Mammary epithelial cell (primary cell): ENCODE measurements around the gene TJP1.

Experiments
- EZH2 ChIP-seq: IDR thresholded peaks from 2 replicates; pipeline ENCODE4 v1.6.1; 2012; ENCODE audit warnings: low read length, inconsistent platforms, borderline replicate concordance
- TF ChIP-seq, protein P1 (sequence below), 2 donors: IDR thresholded peaks in 1 of 2; conservative IDR thresholded peaks in 1 of 2; 2 replicates each; pipeline ENCODE4 v1.5.1; 2011 to 2012; ENCODE audit warnings: inconsistent platforms in 2 of 2, low read length in 2 of 2, mild to moderate bottlenecking in 2 of 2, control low read depth in 1 of 2, low read depth in 1 of 2; ENCODE audit not compliant: insufficient read depth in 1 of 2; ENCODE audit errors: extremely low read depth in 1 of 2

DNA sequence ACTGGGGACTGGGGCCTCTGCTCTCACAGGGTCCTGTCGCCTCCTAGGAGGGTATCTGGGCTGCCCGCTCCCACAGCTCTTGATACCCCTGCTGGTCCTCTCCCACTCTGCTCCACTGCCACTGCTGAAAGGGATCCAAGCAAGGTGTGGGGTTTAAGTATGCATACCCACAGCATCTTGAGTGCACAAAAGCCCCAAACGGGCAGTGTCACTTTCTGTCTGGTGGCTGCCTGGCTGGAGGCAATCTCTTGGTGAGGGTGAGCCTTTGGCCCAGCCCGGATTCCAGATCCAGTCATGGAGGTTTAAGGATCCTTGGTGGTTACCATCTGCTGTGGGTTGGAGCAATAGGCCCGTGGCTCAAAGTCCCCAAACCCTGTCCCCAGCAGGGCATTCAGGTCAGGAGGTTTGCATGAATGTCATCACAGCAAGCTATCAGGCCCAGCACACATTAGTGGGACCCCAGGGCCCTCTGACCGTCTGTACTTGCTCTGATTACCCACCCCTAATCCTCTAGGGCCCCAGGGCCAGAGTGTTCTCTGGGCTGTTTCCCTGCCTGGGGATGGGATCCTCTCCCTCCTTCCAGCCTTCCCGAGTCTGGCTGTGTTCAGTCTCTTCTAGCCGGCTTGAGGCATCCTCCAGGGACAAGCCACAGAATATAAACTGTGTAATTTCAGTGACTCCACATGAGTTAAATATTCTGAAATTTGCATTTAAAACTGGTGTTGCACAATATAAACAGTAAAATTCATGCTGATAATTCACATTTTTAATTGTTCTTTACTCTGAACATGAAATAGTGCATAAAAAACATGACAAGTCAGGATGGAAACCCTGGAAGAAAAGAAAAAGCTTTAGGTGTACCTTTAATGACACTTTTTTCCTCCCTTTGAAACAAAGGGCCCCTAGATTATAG is 4.9 kb upstream of the TJP1 start:
- TF ChIP-seq, protein P1, sequence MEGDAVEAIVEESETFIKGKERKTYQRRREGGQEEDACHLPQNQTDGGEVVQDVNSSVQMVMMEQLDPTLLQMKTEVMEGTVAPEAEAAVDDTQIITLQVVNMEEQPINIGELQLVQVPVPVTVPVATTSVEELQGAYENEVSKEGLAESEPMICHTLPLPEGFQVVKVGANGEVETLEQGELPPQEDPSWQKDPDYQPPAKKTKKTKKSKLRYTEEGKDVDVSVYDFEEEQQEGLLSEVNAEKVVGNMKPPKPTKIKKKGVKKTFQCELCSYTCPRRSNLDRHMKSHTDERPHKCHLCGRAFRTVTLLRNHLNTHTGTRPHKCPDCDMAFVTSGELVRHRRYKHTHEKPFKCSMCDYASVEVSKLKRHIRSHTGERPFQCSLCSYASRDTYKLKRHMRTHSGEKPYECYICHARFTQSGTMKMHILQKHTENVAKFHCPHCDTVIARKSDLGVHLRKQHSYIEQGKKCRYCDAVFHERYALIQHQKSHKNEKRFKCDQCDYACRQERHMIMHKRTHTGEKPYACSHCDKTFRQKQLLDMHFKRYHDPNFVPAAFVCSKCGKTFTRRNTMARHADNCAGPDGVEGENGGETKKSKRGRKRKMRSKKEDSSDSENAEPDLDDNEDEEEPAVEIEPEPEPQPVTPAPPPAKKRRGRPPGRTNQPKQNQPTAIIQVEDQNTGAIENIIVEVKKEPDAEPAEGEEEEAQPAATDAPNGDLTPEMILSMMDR (conservative IDR thresholded peaks at IDR 0.05 in 1 of 2, IDR thresholded peaks at IDR 0.05 in 1 of 2; ENCODE audit: extremely low read depth in 1 of 2, insufficient read depth in 1 of 2, low read depth in 1 of 2, low read length in 2 of 2): no peak
- TF ChIP-seq EZH2: no peak
